HepG2 (cell line): ENCODE data around the gene MPST. TPM values are rescaled to one million over a fixed set of nuclear protein-coding genes. Genes with fewer than 3 reads are reported as not detected.

Experiments used
- AKAP8 ChIP-seq: sonication (generic); formaldehyde crosslinking; IDR thresholded peaks from 2 replicates; pipeline ENCODE4 v1.5.1; 2020; ENCODE audit warnings: mild to moderate bottlenecking, missing genetic modification reagents
- CC2D1A ChIP-seq: sonication (generic); formaldehyde crosslinking; IDR thresholded peaks from 2 replicates; pipeline ENCODE4 v1.8.1; 2023; ENCODE audit warnings: mild to moderate bottlenecking, missing genetic modification reagents
- GRHL1 ChIP-seq: sonication (generic); formaldehyde crosslinking; conservative IDR thresholded peaks from 2 replicates; pipeline ENCODE4 v1.8.0; 2022; ENCODE audit warnings: missing genetic modification reagents
- HNRNPL ChIP-seq: fragments of 200-400 bp; formaldehyde crosslinking; IDR thresholded peaks from 2 replicates; pipeline ENCODE4 v1.6.1; 2017; ENCODE audit warnings: mild to moderate bottlenecking, low read depth, low read length
- MTA1 ChIP-seq: sonication (generic); formaldehyde crosslinking; IDR thresholded peaks from 2 replicates; pipeline ENCODE4 v1.4.0; 2020; ENCODE audit warnings: missing genetic modification reagents, mild to moderate bottlenecking, borderline replicate concordance
- MTF1 ChIP-seq: sonication (generic); formaldehyde crosslinking; IDR thresholded peaks from 2 replicates; pipeline ENCODE4 v1.5.0; 2020; ENCODE audit warnings: missing genetic modification reagents
- PCBP1 ChIP-seq: fragments of 200-400 bp; formaldehyde crosslinking; IDR thresholded peaks from 2 replicates; pipeline ENCODE4 v1.6.1; 2017; ENCODE audit warnings: mild to moderate bottlenecking, low read depth, low read length, borderline replicate concordance
- SOX5 ChIP-seq: IDR thresholded peaks from 2 replicates; pipeline ENCODE4 v1.6.1; 2016; ENCODE audit warnings: borderline replicate concordance
- XBP1 ChIP-seq: sonication (generic); formaldehyde crosslinking; IDR thresholded peaks from 2 replicates; pipeline ENCODE4 v1.5.0; 2020; ENCODE audit warnings: missing genetic modification reagents
- ZBTB8A ChIP-seq: sonication (generic); formaldehyde crosslinking; IDR thresholded peaks from 2 replicates; pipeline ENCODE4 v1.4.0; 2020; ENCODE audit warnings: mild to moderate bottlenecking, low read depth, missing genetic modification reagents, borderline replicate concordance
- ZSCAN21 ChIP-seq: sonication (generic); formaldehyde crosslinking; IDR thresholded peaks from 2 replicates; pipeline ENCODE4 v1.8.0; 2022; ENCODE audit warnings: mild to moderate bottlenecking, missing genetic modification reagents, moderate library complexity, borderline replicate concordance
- ZSCAN30 ChIP-seq: sonication (generic); formaldehyde crosslinking; IDR thresholded peaks from 2 replicates; pipeline ENCODE4 v1.5.0; 2020; ENCODE audit warnings: mild to moderate bottlenecking, missing genetic modification reagents
- polyA plus RNA-seq, 8 experiments: library from polyadenylated mRNA; depleted of rRNA in 3 of 8; stranded (reverse) in 7 of 8; unstranded in 1 of 8; fragments of >200 nt; fragmentation: Illumina TruSeq in 4 of 8; extraction: Trizol in 4 of 8; gene quantifications; 2 replicates each; pipeline versions ENCODE4 v1.2.1 to v1.2.3, GENCODE V29; 2011 to 2016; ENCODE audit warnings: low read depth in 4 of 8, missing spikeins in 1 of 8, mixed read lengths in 1 of 8; ENCODE audit not compliant: insufficient read depth in 1 of 8
- total RNA-seq, 5 experiments: library from RNA; depleted of rRNA; stranded (reverse); fragments of >200 nt; fragmentation: Illumina TruSeq; extraction: Trizol; gene quantifications; 2 replicates each; pipeline ENCODE4 v1.2.3, GENCODE V29; 2016; ENCODE audit warnings: low read depth in 1 of 5
- TF ChIP-seq, protein P1 (sequence below): IDR thresholded peaks from 2 replicates; pipeline ENCODE4 v1.6.1; 2016; ENCODE audit warnings: mild to moderate bottlenecking, missing biosample characterization, missing genetic modification reagents
- TF ChIP-seq, protein P2 (sequence below): sonication (generic); formaldehyde crosslinking; IDR thresholded peaks from 2 replicates; pipeline ENCODE4 v1.4.0; 2020; ENCODE audit warnings: mild to moderate bottlenecking, missing genetic modification reagents, borderline replicate concordance
- TF ChIP-seq, protein P3 (sequence below): sonication (generic); formaldehyde crosslinking; IDR thresholded peaks from 2 replicates; pipeline ENCODE4 v1.5.1; 2020; ENCODE audit warnings: missing genetic modification reagents, mild to moderate bottlenecking, borderline replicate concordance
- TF ChIP-seq, protein P4 (sequence below): sonication (generic); formaldehyde crosslinking; IDR thresholded peaks from 2 replicates; pipeline ENCODE4 v1.5.0; 2020; ENCODE audit warnings: mild to moderate bottlenecking, missing genetic modification reagents, moderate library complexity
- TF ChIP-seq, protein P5 (sequence below): sonication (generic); formaldehyde crosslinking; conservative IDR thresholded peaks from 2 replicates; pipeline ENCODE4 v1.4.0; 2020; ENCODE audit warnings: missing genetic modification reagents

The MPST gene
- total and polyA plus RNA-seq, 2 of the 13 experiments (the other 11 are each of a cell fraction or from before 2014, with no cell fraction given), result 133 to 141 TPM

- TF ChIP-seq, protein P1, sequence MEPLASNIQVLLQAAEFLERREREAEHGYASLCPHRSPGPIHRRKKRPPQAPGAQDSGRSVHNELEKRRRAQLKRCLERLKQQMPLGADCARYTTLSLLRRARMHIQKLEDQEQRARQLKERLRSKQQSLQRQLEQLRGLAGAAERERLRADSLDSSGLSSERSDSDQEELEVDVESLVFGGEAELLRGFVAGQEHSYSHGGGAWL, result no peak
- TF ChIP-seq, protein P2, sequence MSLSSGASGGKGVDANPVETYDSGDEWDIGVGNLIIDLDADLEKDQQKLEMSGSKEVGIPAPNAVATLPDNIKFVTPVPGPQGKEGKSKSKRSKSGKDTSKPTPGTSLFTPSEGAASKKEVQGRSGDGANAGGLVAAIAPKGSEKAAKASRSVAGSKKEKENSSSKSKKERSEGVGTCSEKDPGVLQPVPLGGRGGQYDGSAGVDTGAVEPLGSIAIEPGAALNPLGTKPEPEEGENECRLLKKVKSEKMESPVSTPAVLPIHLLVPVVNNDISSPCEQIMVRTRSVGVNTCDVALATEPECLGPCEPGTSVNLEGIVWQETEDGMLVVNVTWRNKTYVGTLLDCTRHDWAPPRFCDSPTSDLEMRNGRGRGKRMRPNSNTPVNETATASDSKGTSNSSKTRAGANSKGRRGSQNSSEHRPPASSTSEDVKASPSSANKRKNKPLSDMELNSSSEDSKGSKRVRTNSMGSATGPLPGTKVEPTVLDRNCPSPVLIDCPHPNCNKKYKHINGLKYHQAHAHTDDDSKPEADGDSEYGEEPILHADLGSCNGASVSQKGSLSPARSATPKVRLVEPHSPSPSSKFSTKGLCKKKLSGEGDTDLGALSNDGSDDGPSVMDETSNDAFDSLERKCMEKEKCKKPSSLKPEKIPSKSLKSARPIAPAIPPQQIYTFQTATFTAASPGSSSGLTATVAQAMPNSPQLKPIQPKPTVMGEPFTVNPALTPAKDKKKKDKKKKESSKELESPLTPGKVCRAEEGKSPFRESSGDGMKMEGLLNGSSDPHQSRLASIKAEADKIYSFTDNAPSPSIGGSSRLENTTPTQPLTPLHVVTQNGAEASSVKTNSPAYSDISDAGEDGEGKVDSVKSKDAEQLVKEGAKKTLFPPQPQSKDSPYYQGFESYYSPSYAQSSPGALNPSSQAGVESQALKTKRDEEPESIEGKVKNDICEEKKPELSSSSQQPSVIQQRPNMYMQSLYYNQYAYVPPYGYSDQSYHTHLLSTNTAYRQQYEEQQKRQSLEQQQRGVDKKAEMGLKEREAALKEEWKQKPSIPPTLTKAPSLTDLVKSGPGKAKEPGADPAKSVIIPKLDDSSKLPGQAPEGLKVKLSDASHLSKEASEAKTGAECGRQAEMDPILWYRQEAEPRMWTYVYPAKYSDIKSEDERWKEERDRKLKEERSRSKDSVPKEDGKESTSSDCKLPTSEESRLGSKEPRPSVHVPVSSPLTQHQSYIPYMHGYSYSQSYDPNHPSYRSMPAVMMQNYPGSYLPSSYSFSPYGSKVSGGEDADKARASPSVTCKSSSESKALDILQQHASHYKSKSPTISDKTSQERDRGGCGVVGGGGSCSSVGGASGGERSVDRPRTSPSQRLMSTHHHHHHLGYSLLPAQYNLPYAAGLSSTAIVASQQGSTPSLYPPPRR (CRISPR knock-in tag), result no peak
- TF ChIP-seq ZBTB8A (CRISPR knock-in tag) (no peak), PCBP1 (no peak), GRHL1 (no peak), ZSCAN21 (CRISPR knock-in tag) (no peak), SOX5 (CRISPR knock-in tag) (no peak), ZSCAN30 (CRISPR knock-in tag) (no peak), HNRNPL (no peak), MTA1 (CRISPR knock-in tag) (no peak), XBP1 (CRISPR knock-in tag) (no peak), MTF1 (CRISPR knock-in tag) (no peak), CC2D1A (no peak), AKAP8 (CRISPR knock-in tag) (peak; percentile 31; the same call in 1 of the 2 replicates)
- TF ChIP-seq, protein P3, sequence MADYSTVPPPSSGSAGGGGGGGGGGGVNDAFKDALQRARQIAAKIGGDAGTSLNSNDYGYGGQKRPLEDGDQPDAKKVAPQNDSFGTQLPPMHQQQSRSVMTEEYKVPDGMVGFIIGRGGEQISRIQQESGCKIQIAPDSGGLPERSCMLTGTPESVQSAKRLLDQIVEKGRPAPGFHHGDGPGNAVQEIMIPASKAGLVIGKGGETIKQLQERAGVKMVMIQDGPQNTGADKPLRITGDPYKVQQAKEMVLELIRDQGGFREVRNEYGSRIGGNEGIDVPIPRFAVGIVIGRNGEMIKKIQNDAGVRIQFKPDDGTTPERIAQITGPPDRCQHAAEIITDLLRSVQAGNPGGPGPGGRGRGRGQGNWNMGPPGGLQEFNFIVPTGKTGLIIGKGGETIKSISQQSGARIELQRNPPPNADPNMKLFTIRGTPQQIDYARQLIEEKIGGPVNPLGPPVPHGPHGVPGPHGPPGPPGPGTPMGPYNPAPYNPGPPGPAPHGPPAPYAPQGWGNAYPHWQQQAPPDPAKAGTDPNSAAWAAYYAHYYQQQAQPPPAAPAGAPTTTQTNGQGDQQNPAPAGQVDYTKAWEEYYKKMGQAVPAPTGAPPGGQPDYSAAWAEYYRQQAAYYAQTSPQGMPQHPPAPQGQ, result no peak
- TF ChIP-seq, protein P4, sequence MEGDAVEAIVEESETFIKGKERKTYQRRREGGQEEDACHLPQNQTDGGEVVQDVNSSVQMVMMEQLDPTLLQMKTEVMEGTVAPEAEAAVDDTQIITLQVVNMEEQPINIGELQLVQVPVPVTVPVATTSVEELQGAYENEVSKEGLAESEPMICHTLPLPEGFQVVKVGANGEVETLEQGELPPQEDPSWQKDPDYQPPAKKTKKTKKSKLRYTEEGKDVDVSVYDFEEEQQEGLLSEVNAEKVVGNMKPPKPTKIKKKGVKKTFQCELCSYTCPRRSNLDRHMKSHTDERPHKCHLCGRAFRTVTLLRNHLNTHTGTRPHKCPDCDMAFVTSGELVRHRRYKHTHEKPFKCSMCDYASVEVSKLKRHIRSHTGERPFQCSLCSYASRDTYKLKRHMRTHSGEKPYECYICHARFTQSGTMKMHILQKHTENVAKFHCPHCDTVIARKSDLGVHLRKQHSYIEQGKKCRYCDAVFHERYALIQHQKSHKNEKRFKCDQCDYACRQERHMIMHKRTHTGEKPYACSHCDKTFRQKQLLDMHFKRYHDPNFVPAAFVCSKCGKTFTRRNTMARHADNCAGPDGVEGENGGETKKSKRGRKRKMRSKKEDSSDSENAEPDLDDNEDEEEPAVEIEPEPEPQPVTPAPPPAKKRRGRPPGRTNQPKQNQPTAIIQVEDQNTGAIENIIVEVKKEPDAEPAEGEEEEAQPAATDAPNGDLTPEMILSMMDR (CRISPR knock-in tag), result no peak
- TF ChIP-seq, protein P5, sequence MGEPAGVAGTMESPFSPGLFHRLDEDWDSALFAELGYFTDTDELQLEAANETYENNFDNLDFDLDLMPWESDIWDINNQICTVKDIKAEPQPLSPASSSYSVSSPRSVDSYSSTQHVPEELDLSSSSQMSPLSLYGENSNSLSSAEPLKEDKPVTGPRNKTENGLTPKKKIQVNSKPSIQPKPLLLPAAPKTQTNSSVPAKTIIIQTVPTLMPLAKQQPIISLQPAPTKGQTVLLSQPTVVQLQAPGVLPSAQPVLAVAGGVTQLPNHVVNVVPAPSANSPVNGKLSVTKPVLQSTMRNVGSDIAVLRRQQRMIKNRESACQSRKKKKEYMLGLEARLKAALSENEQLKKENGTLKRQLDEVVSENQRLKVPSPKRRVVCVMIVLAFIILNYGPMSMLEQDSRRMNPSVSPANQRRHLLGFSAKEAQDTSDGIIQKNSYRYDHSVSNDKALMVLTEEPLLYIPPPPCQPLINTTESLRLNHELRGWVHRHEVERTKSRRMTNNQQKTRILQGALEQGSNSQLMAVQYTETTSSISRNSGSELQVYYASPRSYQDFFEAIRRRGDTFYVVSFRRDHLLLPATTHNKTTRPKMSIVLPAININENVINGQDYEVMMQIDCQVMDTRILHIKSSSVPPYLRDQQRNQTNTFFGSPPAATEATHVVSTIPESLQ (CRISPR knock-in tag), result no peak
These were observed 5.1 kb upstream of the MPST start (continued) for GRCh38 chr22:37014415-37014806.
